ENCODE data around the gene CDKAL1.

- TF ChIP-seq CBX8 (IDR thresholded peaks at IDR 0.05): no peak
- TF ChIP-seq POLR2A (IDR thresholded peaks at IDR 0.05; ENCODE audit: low read length): no peak
- no peak for TF ChIP-seq CTCF (IDR thresholded peaks at IDR 0.05)
- no peak for TF ChIP-seq EP300 (IDR thresholded peaks at IDR 0.05)
- no peak for TF ChIP-seq REST (IDR thresholded peaks at IDR 0.05)
- TF ChIP-seq TFCP2L1 (CRISPR knock-in tag; IDR thresholded peaks at IDR 0.05): no peak
Measured at GRCh38 chr6:21075986-21076385, 541.7 kb downstream of the CDKAL1 start.
